22Rv1 (cell line): ENCODE results near the gene AXIN2.
"Not testable (repeated sequence)": the region's sequence is repeated elsewhere in the genome, so short reads cannot be mapped to it uniquely, and the experiment has no call there.

Experiments used
- H3K27ac ChIP-seq: fragments of 450-650 bp; 2 replicates; pipeline ENCODE4 v1.5.1; 2017
- ZFX ChIP-seq: fragments of 450-650 bp; IDR thresholded peaks from 2 replicates; pipeline ENCODE4 v1.6.1; 2017; ENCODE audit warnings: antibody characterized with exemption, borderline replicate concordance
- TF ChIP-seq, protein P1 (sequence below): fragments of 450-650 bp; IDR thresholded peaks from 2 replicates; pipeline ENCODE4 v1.5.1; 2017; ENCODE audit warnings: mild to moderate bottlenecking

Gene AXIN2

DNA sequence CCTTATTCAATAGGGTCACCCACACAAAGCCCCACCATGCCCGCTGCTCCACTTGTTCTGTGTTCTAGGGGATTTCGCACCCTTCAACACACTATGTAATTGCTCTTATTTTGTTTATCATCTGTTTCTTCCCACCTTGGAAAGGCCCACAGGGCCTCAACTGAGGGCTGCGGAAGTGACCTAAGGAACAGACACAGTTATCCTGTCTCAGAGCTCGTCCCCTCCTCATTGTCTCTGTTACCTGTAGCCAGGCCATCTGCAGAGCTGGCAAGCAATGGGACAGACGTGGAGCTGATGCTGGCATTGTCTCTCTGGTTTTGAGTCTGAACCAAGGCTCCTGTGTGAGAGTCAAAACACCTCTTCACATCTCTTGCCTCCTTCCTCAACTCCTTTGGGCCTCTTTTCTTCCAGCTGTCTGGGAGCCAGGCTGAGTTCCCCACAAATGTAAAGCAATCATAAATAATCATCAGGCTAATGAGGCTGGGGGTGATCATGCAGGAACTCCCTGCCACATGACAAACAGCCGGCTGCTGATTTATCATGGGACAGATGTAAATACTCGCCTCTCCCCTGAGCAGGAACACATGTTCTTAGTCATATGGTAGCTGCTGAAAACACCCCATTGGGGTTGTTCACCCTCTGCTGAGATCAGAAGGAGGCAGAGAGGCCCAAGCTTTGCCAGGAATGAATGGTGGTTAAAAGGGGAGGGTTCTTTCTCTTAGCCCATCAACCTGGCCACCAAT lies 71.9 kb downstream of the AXIN2 start:
- H3K27ac ChIP-seq = no peak overlapping the region
- TF ChIP-seq, protein P1, sequence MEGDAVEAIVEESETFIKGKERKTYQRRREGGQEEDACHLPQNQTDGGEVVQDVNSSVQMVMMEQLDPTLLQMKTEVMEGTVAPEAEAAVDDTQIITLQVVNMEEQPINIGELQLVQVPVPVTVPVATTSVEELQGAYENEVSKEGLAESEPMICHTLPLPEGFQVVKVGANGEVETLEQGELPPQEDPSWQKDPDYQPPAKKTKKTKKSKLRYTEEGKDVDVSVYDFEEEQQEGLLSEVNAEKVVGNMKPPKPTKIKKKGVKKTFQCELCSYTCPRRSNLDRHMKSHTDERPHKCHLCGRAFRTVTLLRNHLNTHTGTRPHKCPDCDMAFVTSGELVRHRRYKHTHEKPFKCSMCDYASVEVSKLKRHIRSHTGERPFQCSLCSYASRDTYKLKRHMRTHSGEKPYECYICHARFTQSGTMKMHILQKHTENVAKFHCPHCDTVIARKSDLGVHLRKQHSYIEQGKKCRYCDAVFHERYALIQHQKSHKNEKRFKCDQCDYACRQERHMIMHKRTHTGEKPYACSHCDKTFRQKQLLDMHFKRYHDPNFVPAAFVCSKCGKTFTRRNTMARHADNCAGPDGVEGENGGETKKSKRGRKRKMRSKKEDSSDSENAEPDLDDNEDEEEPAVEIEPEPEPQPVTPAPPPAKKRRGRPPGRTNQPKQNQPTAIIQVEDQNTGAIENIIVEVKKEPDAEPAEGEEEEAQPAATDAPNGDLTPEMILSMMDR = no peak
- no peak for TF ChIP-seq ZFX

- TF ChIP-seq, protein P1 = no peak
- TF ChIP-seq ZFX = no peak
- H3K27ac ChIP-seq = no peak overlapping the region
These were observed 72.8 kb downstream of the AXIN2 start for GRCh38 chr17:65488665-65489064.

DNA sequence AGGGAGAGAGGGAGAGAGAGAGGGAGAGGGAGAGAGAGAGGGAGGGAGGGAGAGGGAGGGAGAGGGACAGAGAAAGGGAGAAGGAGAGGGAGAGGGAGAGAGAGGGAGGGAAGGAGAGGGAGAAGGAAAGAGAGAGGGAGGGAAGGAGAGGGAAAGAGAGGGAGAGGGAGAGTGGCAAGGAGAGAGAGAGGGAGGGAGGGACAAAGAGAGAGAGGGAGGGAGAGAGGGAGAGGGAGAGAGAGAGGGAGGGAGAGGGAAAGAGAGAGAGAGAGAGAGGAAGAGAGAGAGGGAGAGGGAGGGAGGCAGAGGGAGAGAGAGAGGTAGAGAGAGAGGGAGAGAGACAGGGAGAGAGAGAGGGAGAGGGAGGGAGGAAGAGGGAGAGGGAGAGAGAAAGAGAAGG lies 73.5 kb downstream of the AXIN2 start:
- TF ChIP-seq ZFX = no peak
- TF ChIP-seq, protein P1 = no peak
- no peak overlapping the region for H3K27ac ChIP-seq

GRCh38 chr17:65487161-65487560 lies 74.3 kb downstream of the AXIN2 start:
- TF ChIP-seq ZFX = no peak
- TF ChIP-seq, protein P1 = no peak
- H3K27ac ChIP-seq = no peak overlapping the region

DNA sequence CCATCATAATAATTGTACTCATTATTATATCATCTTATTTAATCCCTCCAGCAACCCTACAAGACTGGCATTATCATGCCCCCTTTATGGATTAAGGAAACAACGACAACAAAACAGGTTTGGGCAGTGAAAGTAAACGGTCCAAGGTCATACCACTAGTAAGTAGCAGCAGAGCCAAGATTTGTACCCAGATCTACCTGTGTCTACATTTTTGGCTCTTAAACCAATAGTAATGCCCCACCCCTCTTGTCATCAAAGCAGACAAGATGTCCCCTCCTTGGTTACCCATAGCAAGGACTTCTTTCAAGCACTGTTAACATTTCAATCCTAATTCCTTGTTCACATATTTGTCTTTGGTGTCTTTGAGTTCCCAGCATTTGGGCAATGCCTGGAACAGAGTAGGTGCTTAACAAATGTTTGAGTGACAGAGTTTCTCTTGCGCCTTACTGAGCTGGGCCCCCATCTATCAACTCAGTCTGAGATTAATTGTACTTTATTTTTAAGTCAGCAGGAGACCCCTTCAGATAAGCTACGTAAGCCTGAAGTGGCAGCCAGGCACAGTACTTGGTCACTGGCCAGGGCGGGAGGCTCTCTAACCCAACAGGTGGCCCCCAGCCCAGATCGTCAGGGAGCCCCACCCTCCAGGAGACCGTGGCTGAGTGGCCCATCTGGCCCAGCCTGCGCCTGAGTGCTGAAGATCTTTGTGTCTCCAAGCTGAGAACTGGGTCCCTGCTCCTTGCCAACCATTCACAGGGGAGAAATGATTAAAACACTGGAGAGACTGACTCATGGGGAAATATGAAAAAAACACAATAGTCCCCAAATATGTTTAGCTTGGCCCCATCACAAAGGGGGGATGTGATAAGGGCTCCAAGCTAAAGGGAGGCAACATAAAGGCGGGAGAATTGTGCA lies 75.8 kb downstream of the AXIN2 start:
- no peak overlapping the region for H3K27ac ChIP-seq
- no peak for TF ChIP-seq ZFX
- TF ChIP-seq, protein P1 = no peak

- H3K27ac ChIP-seq = not testable (repeated sequence)
These were observed 77.0 kb downstream of the AXIN2 start for GRCh38 chr17:65484405-65484804.

GRCh38 chr17:65483438-65483837 lies 78.0 kb downstream of the AXIN2 start:
- no peak overlapping the region for H3K27ac ChIP-seq
- no peak for TF ChIP-seq ZFX
- TF ChIP-seq, protein P1 = no peak
